HG03378 (cell line): ENCODE results near the gene SLC16A4.

Experiments used
- ATAC-seq: cut with Tn5 transposase; IDR thresholded peaks from one replicate; pipeline ENCODE4 v1.9.1; 2021; ENCODE audit warnings: mild to moderate bottlenecking, moderate library complexity; ENCODE audit not compliant: unreplicated experiment

SLC16A4 gene

GRCh38 chr1:110335265-110335664, 55.6 kb downstream of the SLC16A4 start:
- no peak for ATAC-seq

GRCh38 chr1:110328700-110329099, 62.1 kb downstream of the SLC16A4 start:
- no peak for ATAC-seq

- no peak for ATAC-seq
These were observed 62.6 kb downstream of the SLC16A4 start for GRCh38 chr1:110328274-110328673.

- no peak for ATAC-seq
These were observed 64.0 kb downstream of the SLC16A4 start for GRCh38 chr1:110326826-110327225.

GRCh38 chr1:110324667-110325066, 66.2 kb downstream of the SLC16A4 start:
- ATAC-seq, result no peak

- ATAC-seq, result no peak
These were observed 69.0 kb downstream of the SLC16A4 start for GRCh38 chr1:110321846-110322245.

GRCh38 chr1:110321045-110321444, 69.8 kb downstream of the SLC16A4 start:
- no peak for ATAC-seq

- no peak for ATAC-seq
These were observed 70.7 kb downstream of the SLC16A4 start for GRCh38 chr1:110320168-110320518.

GRCh38 chr1:110319332-110320167, 71.3 kb downstream of the SLC16A4 start:
- ATAC-seq, result no peak

- ATAC-seq, result no peak
These were observed 72.8 kb downstream of the SLC16A4 start for GRCh38 chr1:110318046-110318445.

- no peak for ATAC-seq
These were observed 74.1 kb downstream of the SLC16A4 start for GRCh38 chr1:110316735-110317134.
